GM18508 (cell line): Measurements from ENCODE around the gene PNMA1.

Experiments
- ATAC-seq: cut with Tn5 transposase; IDR thresholded peaks from one replicate; pipeline ENCODE4 v1.9.1; 2021; ENCODE audit warnings: moderate number of reproducible peaks; ENCODE audit not compliant: insufficient read depth, unreplicated experiment

The PNMA1 gene

DNA sequence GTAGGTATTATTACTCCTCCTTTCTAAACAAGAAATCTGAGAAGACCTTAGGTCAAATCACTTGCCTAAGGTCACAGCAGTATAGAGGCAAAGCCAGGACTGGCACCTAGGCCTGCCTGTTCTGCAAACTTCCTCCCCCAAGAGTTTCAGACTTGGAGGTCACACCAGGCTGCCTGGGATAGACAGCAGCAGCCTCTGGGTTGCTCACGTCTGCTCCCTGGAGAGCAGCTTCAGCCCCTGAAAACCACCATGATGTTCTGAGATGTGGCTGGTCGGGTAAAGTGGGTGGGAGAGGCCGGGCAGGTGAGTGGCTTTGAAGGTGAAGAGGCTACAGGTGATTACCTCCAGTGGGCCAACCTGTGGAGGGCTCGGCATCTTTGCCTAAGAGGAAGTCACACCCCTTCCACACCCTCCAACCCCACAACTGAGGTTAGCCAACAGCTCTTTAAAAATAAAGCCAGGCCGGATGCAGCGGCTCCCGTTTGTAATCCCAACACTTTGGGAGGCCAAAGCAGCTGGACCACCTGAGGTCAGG is 37.0 kb upstream of the PNMA1 start:
- no peak for ATAC-seq

DNA sequence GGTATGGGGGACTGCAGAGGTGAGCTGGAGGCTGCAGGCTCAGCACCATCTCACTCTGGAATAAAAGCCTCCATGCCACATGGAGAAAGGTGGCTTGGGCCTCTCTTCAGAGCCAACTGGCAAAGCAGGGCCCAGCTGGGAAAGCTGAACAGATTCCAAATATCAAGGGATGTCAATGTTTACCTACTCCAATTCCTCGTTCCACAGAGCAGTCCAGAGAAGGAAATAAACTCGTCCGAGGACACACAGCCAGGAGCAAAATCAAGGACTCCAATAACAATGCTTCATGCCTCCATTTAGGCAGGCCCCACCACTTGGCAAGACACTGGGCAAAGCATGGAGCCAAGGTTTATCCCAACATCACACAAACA is 36.3 kb upstream of the PNMA1 start:
- no peak for ATAC-seq

DNA sequence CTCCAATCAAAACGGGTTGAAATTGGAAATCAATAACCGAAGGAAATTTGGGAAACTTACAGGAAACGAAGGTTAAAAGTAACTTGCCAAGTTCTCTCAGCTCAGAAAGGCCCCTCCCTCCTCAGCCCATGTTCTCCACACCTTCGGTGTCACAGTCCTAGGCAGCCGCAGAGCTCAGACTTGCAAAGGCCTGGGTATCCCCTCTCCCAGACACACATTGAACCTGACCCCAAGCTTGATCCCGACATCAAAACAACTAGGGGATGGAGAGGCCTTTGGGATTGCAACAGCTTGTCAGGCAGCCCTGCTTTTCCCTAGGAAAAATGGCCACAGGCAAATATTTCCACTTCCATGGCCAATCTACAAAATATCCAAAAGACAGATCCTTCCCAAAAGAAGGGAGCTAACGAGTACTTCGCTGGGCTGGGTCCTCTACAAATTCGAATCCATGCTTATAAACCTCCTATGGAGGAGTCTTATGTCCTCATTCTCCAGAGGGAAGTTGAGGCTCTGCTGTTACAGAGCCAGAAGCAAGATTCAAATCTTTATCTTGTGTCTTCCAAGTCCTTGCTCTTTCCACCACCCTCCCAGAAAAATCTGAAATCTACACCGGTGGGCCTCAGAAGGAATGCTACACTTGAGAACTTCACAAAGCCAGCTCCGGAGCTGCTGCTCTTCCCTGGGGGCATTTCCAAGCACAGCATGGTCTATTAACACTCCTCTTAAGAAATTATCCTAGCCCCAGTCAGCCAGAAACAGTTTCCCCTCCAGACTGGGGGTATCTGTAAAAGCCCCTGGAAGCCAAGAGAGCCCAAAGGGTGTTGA is 35.7 kb upstream of the PNMA1 start:
- ATAC-seq, result no peak

DNA sequence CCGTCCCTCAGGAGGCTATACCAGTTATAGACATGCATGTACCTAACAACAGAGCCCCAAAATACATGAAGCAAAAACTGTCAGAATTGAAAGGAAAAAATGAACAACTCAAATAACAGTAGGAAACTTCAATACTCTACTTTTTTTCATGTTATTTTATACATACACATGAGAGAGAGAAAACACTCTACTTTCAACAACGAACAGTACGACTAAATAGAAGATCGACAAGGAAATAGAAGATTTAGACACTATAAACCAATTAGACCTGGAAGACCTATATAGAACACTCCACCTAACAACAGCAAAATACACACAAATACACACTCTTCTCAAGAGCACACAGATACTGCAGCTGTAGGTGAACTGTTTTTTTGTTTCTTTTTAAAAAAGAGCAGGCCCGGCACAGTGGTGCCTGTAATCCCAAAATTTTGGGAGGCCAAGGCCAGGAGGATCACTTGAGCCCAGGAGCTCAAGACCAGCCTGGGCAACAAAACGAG is 34.7 kb upstream of the PNMA1 start:
- ATAC-seq, result no peak

DNA sequence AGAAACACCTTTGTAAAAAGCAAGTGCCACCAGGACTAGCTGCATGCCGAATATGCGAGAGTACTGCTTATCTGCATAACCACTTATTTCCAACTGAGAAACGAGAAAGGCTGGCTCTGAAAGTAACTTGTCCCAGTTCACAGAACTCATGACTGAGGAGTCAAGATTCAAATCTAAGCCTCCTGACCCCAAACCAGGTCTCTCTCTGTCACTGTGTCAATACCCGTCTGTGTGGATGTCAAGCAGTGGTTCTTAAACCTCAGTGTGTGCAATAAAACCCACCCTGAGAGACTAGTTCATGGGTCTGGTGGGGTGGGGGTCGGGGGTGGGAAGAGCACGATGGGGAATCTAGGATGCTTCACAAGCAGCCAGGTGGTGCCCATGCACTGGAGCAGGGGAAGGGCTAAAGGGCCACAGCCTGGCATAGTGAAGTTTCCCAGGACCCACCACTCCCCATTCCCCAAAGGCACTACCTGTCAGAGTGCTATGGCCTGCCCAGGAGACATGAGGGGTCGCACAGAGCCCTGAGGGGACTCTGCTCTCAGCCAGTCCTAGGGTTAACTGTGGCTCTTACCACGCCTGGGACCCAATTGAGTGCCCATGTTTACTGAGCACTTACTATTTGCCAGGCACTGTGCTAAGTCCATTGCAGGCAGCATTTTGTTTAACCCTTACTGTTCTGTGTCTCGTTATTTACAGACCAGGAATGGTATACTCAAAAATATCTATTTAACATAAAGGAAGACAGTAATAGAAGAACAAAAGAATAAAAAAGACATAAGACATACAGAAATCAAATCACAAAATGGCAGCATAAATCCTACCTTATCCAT is 33.4 kb upstream of the PNMA1 start:
- no peak for ATAC-seq

DNA sequence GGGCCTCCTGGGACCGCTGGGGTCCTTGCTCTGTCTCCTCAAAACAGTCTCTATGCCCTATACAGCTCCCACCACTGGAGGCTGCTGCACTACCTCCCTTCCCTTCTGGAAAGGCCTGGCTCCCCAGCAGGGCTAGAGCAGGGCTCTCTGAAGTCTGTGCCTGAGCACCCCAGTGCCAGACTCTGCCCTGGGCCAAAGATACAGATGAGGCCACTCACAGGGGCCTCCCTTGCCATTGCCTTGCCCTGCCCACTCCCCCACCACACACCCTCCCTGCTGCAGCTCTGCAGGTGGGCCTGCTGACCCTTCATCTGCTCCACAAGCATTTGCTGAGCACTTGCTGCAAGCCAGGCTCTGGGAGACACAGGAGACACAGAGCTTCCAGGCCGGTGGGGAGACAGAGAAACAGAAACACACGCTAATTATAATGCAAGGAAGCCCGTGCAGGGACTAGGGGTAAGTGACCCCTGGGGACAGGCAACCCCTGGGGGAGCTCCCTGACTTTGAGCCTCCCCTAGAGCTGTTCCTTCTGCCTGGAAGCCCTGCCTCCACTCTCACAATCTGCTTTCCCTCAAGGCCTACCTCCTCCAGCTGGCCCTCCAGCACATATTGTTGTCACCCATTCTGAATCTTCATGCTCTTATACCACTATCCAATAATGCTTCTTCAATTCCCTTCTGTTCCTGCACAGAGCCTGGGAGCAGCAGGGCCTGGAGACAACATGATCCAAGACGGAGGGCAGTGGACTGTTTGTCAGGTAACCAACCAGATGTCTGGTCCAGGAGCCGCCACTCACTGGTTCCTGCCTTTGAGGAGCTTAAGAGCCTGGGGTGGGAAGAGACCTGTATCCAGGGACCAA is 32.6 kb upstream of the PNMA1 start:
- no peak for ATAC-seq

DNA sequence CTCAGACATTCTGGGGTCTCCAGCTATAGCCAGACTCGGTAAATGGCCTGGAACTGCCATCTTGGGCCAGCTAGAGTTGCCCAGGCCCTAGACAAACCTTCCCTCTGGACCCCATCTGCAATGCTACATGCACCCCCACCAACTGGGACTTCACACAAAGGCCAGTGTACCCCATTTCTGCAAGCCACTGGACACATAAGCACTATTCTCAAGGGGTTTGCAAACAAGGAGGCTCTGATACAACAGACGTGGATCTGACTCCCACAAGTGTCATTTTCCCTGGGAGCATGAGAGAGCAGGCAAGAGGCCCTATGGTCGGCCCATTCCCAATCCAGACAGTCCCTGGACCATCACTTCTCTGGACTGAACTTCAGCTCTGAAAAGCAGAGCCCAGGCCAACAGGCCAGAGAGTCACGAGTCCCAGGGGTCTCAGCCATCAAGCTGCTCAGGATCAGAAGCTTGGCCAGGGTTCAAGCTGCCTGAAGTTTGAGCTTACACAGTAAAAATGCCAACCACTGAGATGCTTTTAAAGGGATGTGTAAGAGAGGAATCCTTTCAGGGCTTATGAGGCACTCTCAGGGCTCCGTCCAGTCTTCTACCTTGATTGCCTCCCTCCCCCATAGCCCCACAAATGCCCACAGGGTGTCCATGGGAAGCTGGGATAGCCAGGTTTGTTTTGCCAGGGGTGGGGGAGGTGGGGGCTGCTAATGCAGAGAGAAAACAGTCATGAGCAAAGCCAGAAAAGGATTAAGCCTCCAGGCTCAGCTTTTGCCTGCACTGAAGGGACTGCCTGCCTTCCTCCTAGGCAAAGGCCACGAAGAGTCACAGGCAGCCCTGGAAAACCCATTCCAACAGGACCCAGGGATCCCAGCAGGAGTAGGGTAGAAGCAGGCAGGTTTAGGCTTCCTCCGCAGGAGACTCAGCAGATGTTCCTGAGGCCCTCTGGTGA is 31.7 kb upstream of the PNMA1 start:
- ATAC-seq, result no peak

DNA sequence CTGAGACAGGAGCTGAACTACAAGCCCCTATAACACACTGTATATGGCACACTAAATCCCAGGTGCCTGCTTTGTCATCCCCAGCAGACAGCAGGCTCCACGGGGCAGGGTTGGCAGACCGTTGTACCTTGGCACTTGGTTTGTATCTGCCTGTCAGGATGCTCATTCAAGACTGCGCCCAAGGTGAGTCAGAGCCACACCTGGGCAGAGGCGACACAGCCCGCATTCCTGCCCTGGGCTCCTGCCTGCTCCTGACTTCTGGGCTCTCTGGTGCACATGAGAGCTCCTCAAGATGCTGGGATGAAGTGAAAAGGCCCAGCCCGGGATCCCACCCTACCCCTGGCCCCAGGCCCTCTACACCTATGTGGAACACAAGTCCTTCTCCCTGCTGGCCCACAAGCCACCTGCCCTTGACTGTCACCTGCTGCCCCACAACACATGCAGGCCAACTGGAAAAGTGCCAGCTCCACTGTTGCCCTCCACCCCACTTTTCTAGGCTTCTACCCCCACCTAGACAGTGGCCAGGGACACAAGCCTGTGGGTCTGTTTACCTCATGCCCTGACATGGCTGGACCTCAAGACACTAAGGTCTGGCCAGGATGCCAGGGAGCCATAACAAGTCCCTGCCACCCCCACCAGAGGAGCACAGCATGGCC is 30.8 kb upstream of the PNMA1 start:
- ATAC-seq, result no peak

DNA sequence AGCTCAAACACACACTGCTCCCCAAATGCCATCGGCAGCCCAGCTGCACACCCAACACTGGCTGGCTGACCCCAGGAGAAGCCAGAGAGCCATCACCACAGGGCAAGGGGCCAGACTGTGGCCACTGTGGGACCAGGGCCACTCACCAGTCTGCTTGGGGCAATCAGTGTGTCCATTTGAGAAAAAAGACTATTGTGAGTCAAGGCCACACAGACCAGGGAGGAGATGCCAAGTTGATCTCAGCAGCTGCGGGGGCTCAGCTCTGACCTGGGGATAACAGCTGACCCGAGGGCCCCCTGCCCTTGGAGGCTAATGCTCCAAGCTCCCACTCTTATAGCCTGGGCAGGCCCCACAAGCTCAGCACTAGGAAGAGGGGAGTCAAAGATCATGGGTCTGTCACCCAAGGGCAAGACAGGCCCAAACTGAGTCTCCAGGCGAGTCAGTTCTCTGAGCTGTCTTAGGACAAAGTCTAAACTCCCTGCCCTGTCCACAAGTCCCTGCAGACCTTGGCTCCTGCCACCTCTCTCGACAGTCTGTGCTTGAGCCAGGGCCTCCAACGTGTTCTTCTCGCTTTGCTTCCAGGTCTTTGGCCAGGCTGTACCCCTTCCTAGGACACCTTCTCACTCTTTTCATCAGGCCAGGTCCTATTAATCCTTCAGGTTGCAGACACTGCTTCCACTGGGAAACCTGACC is 30.1 kb upstream of the PNMA1 start:
- ATAC-seq, result no peak

DNA sequence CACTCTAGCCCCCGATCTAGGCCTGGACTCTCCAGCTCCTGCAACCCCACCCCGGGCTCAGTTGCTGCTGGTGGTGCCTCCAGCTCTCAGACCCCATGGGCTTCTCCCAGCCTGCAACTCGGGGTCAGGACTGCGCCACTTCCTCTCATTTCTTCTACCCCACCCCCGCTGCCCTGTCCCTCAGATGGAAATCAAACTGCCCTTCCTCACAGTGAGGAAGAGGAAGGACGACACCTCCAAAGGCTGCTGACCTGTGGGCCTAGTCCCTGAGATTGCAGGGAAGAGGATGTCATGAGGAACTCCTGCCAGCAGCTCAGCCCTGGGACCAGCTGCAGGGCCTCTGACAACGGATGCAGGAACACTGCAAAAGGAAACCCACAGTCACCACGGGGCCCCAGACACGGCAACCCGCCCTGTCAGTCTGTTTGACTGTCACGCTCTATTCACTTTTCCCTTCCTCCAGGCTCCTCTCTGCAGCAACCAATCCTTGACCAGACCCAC is 29.3 kb upstream of the PNMA1 start:
- ATAC-seq, result no peak

DNA sequence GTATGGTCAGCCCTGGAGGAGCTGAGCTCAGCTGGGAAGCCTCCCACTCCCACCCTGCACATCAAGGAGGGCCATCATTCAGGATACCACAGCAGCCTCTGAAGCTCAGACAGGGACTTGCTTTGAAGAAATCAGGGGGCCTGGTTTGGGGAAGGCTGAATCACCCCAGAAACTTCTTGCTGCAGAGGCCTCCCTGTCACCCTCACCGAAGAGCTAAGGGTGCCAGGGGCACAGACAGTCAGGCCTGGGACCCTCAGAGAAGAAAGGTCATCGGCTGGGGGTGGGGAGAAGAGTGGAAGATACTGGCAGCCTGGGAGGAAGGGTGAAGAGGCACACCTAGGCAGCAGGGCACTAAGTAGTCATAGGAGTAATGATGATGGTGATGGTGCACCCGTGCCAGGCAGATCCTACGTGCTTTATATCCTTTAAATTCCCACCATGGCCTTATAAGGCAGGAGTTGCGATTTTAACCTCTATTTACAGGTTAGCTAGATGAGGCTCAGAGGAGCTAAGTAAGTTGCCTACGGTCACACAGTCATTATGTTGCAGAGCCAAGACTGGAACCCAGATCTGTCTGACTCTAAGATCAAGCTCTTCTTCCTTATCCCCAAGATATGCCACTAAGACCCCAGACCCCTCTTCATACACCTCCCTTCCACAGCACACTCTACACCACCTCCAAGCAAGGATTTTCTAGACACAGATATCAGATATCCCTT is 28.5 kb upstream of the PNMA1 start:
- ATAC-seq, result no peak

DNA sequence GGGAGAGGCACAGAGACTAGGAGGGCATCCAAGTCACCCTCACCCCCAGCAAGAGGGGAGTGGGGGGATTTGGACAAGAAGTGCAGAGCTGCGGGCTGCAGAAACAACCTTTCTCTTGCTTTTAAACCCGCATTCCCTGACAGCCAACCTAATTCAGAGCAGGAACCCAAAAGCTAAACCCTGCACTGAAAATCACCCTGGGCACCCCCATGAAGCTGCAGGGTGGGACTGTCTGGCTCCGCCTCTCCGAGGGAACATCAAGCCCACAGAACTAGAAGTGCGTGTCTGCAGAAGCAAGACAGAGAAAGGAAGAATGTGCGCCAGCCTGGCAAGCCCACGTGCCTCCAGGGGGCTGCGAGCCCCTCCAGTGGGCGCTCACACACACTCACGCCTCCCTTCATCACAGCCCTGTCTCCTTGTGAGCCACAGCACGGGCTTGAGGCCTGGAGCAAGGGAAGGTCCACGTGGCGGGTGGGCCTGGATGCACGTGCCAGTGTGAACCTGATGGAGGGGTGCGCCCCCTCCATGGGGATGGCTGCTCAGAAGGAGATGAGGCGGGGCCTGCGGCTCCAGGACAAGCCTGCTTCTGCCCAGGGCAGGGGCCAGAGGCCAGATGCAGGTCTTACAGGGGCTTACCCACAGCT is 27.8 kb upstream of the PNMA1 start:
- ATAC-seq, result no peak

DNA sequence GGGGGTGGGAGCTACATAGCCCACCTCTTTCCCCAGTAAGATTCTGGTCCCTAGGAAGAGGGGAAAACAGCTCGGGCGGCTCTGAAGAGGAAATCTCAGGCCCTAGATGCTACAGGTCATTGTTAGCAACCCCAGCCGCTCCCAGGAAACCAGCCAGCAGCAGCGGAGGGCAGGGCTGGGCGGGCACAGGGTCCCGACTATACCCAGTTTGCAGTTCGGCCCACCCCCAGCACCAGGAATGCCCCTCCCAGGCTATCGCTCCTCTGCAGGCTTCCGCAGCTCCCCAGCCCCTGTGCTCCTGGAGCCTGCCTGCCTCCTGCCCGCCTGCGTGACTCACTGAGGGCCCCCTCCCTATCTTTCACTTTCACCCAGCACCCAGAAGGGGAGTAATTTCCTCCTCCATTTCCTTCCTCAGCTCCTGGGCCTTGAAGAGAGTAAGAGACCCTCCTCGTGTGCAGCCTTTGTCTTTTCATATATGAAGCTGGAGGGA is 27.2 kb upstream of the PNMA1 start:
- no peak for ATAC-seq

DNA sequence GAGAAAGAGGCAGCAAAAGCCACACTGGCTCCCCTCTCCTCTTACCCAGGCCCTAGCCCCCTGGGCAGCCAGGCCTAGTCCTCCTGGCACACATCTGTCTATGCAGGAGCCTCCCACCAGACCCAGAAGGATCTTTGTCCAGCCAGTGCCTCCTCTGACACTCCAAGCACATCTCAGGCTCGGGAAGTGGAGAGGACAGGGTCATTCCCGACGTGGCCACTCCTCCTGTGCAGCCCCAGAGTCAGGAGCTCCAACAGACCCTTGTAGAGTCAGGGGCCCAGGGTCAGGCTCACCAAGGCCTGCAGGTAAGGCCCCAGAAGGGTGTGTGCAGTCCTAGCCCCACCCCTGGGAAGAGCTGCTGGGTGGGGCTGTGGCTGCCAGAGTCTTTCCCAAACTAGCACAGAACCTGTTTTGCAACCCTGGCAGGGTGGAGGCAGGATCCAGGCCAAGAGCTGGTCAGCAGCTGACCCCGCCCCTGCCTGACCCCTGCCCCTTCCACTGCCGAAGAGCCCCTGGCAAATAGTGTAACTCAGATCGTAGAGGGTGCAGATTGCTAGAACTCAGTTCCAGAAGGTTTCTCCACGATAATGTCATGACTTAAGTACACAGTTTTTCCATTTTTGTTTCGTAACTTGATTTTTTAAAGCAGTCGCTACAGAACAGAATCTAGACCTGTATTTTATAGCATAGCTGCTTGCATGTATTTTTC is 26.6 kb upstream of the PNMA1 start:
- ATAC-seq, result no peak

DNA sequence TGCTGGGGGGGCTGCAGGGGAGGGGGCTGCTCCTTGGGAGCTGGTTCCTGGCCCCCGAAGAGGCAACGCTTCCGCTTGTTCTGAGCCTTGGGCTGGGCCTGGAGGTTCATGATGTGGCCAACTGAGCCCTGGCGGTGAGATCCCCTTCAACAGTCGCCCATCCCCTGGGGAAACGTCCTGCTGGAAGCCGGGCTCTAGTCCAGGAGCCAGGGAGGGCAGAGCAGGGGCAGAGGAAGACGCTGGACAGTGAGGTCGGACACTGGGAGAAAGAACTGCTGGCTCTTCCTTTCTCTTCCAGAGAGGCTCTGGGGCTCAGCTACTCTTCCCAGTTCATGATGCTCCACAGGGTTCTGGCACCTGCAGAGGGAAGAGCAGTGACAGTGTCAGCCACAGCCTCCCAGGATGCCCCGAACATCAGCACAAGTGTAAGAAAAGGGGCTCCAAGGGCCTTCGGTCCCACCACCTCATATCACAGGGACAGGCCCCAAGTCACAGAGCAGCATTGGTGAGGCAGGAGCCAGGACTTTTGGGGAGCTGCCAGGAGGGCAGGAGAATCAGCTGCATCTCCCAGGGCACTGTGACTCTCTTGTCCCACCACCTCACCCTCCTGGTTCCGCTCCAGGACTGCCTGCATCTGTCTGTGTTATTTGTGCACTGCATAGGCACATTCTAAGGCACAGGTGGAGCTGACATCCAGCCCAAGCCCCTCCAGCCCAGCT is 25.9 kb upstream of the PNMA1 start:
- ATAC-seq, result no peak
